ENCODE results near the gene SEPTIN3. TPM values are rescaled to one million over a fixed set of nuclear protein-coding genes. Genes with fewer than 3 reads are reported as not detected.

SEPTIN3 gene
- total RNA-seq, 1 donor from 2014 or later, result 2.5 TPM

DNA sequence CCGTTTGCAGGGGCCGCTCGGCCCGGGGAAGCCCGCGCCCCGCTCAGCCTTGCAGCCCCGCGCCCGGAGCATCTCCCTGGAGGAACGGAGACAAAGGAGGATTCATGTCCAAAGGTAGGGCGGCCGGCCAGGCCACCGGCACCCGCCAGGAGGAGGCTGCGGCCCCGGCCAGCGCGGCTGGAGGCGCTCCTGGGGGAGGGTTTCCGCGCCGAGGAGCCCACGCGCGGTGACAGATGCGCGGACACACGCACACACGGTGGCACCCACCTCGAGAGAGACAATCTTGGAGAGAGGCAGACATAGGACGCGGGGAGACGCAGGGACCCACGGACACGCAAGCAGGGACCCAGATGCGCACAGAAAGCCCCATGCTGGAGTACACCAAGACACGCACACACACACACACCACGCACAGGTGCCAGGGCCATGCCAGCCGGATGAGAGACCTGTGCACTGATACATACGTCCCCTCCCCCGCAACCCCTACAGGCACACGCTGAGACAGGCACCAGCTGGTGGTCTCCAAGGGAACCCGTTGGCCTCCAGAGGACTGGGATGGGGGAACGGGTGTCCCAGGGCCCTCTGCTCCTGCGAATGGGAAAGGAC is 7.8 kb downstream of the SEPTIN3 start:
- peak overlapping the region; percentile 25 for H3K4me3 ChIP-seq (ENCODE audit: low read depth, low read length)
- no peaks in the 10 kb centered on the region for H3K36me3 ChIP-seq (ENCODE audit: control insufficient read depth, insufficient read depth, low read length)
- peaks cover 42% of the 10 kb centered on the region for H3K27me3 ChIP-seq (ENCODE audit: control insufficient read depth, insufficient read depth, low read length)
- no peak for DNase-seq (ENCODE audit: low read depth)
- no peak for TF ChIP-seq CTCF (IDR thresholded peaks at IDR 0.05; ENCODE audit: insufficient read depth, low read length, poor library complexity, severe bottlenecking)

GRCh38 chr22:41978732-41979131 is 9.5 kb downstream of the SEPTIN3 start:
- no peak overlapping the region for H3K4me3 ChIP-seq (ENCODE audit: low read depth, low read length)
- no peak for TF ChIP-seq CTCF (IDR thresholded peaks at IDR 0.05; ENCODE audit: insufficient read depth, low read length, poor library complexity, severe bottlenecking)
- peaks cover 37% of the 10 kb centered on the region for H3K27me3 ChIP-seq (ENCODE audit: control insufficient read depth, insufficient read depth, low read length)
- H3K36me3 ChIP-seq (ENCODE audit: control insufficient read depth, insufficient read depth, low read length), result no peaks in the 10 kb centered on the region
- no peak for DNase-seq (ENCODE audit: low read depth)

- no peaks in the 10 kb centered on the region for H3K36me3 ChIP-seq (ENCODE audit: control insufficient read depth, insufficient read depth, low read length)
- H3K27me3 ChIP-seq (ENCODE audit: control insufficient read depth, insufficient read depth, low read length), result peaks cover 35% of the 10 kb centered on the region
- DNase-seq (ENCODE audit: low read depth), result no peak
Observed at GRCh38 chr22:41979423-41980250, 10.4 kb downstream of the SEPTIN3 start.

GRCh38 chr22:41982865-41983264 is 13.6 kb downstream of the SEPTIN3 start:
- no peak for DNase-seq (ENCODE audit: low read depth)
- no peak overlapping the region for H3K4me3 ChIP-seq (ENCODE audit: low read depth, low read length)
- no peaks in the 10 kb centered on the region for H3K36me3 ChIP-seq (ENCODE audit: control insufficient read depth, insufficient read depth, low read length)
- H3K27me3 ChIP-seq (ENCODE audit: control insufficient read depth, insufficient read depth, low read length), result peaks cover 9% of the 10 kb centered on the region
- TF ChIP-seq CTCF (IDR thresholded peaks at IDR 0.05; ENCODE audit: insufficient read depth, low read length, poor library complexity, severe bottlenecking), result no peak

More at GRCh38 chr22:41979423-41980250, 10.4 kb downstream of the SEPTIN3 start:
- TF ChIP-seq CTCF (IDR thresholded peaks at IDR 0.05; ENCODE audit: insufficient read depth, low read length, poor library complexity, severe bottlenecking), result no peak
- H3K4me3 ChIP-seq (ENCODE audit: low read depth, low read length), result no peak overlapping the region

- Histone ChIP-seq H3K36me3 (ENCODE audit: control insufficient read depth, insufficient read depth, low read length) (no peaks in the 10 kb centered on the region), H3K4me3 (ENCODE audit: low read depth, low read length) (no peak overlapping the region), H3K27me3 (ENCODE audit: control insufficient read depth, insufficient read depth, low read length) (peaks cover 7% of the 10 kb centered on the region)
- DNase-seq (ENCODE audit: low read depth), result no peak
- no peak for TF ChIP-seq CTCF (IDR thresholded peaks at IDR 0.05; ENCODE audit: insufficient read depth, low read length, poor library complexity, severe bottlenecking)
Observed at GRCh38 chr22:41983513-41984405, 14.5 kb downstream of the SEPTIN3 start.

Data from kidney epithelial cell (primary cell).